GM12875 (cell line): ENCODE results near the gene LIMCH1.

ENCODE experiments used
- H3K4me3 ChIP-seq: one replicate; pipeline ENCODE4 v1.5.1; 2011; ENCODE audit warnings: low read depth, low read length, control low read depth
- CTCF ChIP-seq: IDR thresholded peaks from 2 replicates; pipeline ENCODE4 v1.5.1; 2011; ENCODE audit warnings: low read depth, mild to moderate bottlenecking, control low read depth, inconsistent platforms, low read length, moderate library complexity, borderline replicate concordance; ENCODE audit not compliant: insufficient read depth

LIMCH1 gene

GRCh38 chr4:41714364-41715000 lies 176.5 kb downstream of the LIMCH1 start:
- H3K4me3 ChIP-seq, result no peak overlapping the region
- TF ChIP-seq CTCF, result no peak

- H3K4me3 ChIP-seq, result no peak overlapping the region
- TF ChIP-seq CTCF, result no peak
Measured at GRCh38 chr4:41715155-41715554, 177.2 kb downstream of the LIMCH1 start.

GRCh38 chr4:41718907-41719306 lies 180.9 kb downstream of the LIMCH1 start:
- TF ChIP-seq CTCF, result no peak
- no peak overlapping the region for H3K4me3 ChIP-seq

- H3K4me3 ChIP-seq, result no peak overlapping the region
- no peak for TF ChIP-seq CTCF
Measured at GRCh38 chr4:41719417-41719816, 181.5 kb downstream of the LIMCH1 start.

GRCh38 chr4:41722181-41722580 lies 184.2 kb downstream of the LIMCH1 start:
- TF ChIP-seq CTCF, result no peak
- H3K4me3 ChIP-seq, result no peak overlapping the region

- no peak overlapping the region for H3K4me3 ChIP-seq
- no peak for TF ChIP-seq CTCF
Measured at GRCh38 chr4:41723286-41723685, 185.3 kb downstream of the LIMCH1 start.

GRCh38 chr4:41725254-41725653 lies 187.3 kb downstream of the LIMCH1 start:
- H3K4me3 ChIP-seq, result no peak overlapping the region
- no peak for TF ChIP-seq CTCF
